Activated T-cell treated with anti-CD3 and anti-CD28 coated beads for 4 hours (primary cell): ENCODE results near the gene GOLPH3L.
"Not testable (repeated sequence)": the region's sequence is repeated elsewhere in the genome, so short reads cannot be mapped to it uniquely, and the experiment has no call there.

Experiments used
- DNase-seq: peaks from one replicate; pipeline ENCODE4 v3.0.0-alpha.2; 2020

Gene GOLPH3L

GRCh38 chr1:150696995-150697927 is at the start of gene GOLPH3L:
Gene GOLPH3L (minus strand): TSS chr1:150697154. CDS start chr1:150694838, 2,316 bp downstream.
- DNase-seq, result peak; percentile 78

- no peak for DNase-seq
Observed at GRCh38 chr1:150730130-150730721, 33.3 kb upstream of the GOLPH3L start.

- DNase-seq, result no peak
Observed at GRCh38 chr1:150724336-150724735, 27.4 kb upstream of the GOLPH3L start.

- DNase-seq, result no peak
Observed at GRCh38 chr1:150720703-150721102, 23.7 kb upstream of the GOLPH3L start, which contains the start of gene HORMAD1. Gene HORMAD1 (minus strand): TSS chr1:150720895. CDS start chr1:150719505, 1,390 bp downstream.

GRCh38 chr1:150720098-150720497 is 23.1 kb upstream of the GOLPH3L start:
- DNase-seq, result no peak

- no peak for DNase-seq
Observed at GRCh38 chr1:150718225-150718891, 21.4 kb upstream of the GOLPH3L start.

- DNase-seq, result not testable (repeated sequence)
Observed at GRCh38 chr1:150709031-150709430, 12.1 kb upstream of the GOLPH3L start.

GRCh38 chr1:150708595-150708994 is 11.6 kb upstream of the GOLPH3L start:
- DNase-seq, result no peak

- DNase-seq, result no peak
Observed at GRCh38 chr1:150706091-150706490, 9.1 kb upstream of the GOLPH3L start.

GRCh38 chr1:150703427-150703826 is 6.5 kb upstream of the GOLPH3L start:
- DNase-seq, result no peak

- no peak for DNase-seq
Observed at GRCh38 chr1:150696590-150696989, 364 bp downstream of the GOLPH3L start.

GRCh38 chr1:150696162-150696561 is 792 bp downstream of the GOLPH3L start:
- no peak for DNase-seq

GRCh38 chr1:150695561-150695960 is 1.4 kb downstream of the GOLPH3L start:
- DNase-seq, result no peak

- DNase-seq, result no peak
Observed at GRCh38 chr1:150692720-150693119, 4.2 kb downstream of the GOLPH3L start.

- DNase-seq, result no peak
Observed at GRCh38 chr1:150688763-150689162, 8.2 kb downstream of the GOLPH3L start.

GRCh38 chr1:150686275-150686674 is 10.7 kb downstream of the GOLPH3L start:
- DNase-seq, result no peak

GRCh38 chr1:150683914-150684313 is 13.0 kb downstream of the GOLPH3L start:
- no peak for DNase-seq

GRCh38 chr1:150678988-150679387 is 18.0 kb downstream of the GOLPH3L start:
- DNase-seq, result no peak

- no peak for DNase-seq
Observed at GRCh38 chr1:150674881-150675280, 22.1 kb downstream of the GOLPH3L start.

GRCh38 chr1:150663321-150663720 is 33.6 kb downstream of the GOLPH3L start:
- no peak for DNase-seq

- DNase-seq, result no peak
Observed at GRCh38 chr1:150662811-150663210, 34.1 kb downstream of the GOLPH3L start.

- no peak for DNase-seq
Observed at GRCh38 chr1:150661156-150661555, 35.8 kb downstream of the GOLPH3L start.

GRCh38 chr1:150660584-150660983 is 36.4 kb downstream of the GOLPH3L start:
- DNase-seq, result no peak

- DNase-seq, result not testable (repeated sequence)
Observed at GRCh38 chr1:150657064-150657463, 39.9 kb downstream of the GOLPH3L start.
